Jurkat, Clone E6-1 (cell line): ENCODE results near the gene TUBB8.
A peak's percentile ranks its signal among the peaks of the same experiment; 100 is the strongest.
"Not testable (repeated sequence)": the region's sequence is repeated elsewhere in the genome, so short reads cannot be mapped to it uniquely, and the experiment has no call there.

Source experiments
- DNase-seq: peaks from one replicate; pipeline ENCODE4 v3.0.0-alpha.2; 2011; ENCODE audit warnings: low read depth, low spot score
- H3K4me3 ChIP-seq: 2 replicates; pipeline ENCODE4 v1.5.1; 2011; ENCODE audit warnings: mild to moderate bottlenecking, low read length, control low read depth, moderate library complexity

TUBB8 gene

GRCh38 chr10:73543-74265, 24.6 kb upstream of the TUBB8 start:
- H3K4me3 ChIP-seq = peak overlapping the region; percentile 22; the same call in 1 of the 2 replicates
- not testable (repeated sequence) for DNase-seq

GRCh38 chr10:68156-68555, 19.1 kb upstream of the TUBB8 start:
- DNase-seq, H3K4me3 ChIP-seq: not testable (repeated sequence)

- not testable (repeated sequence) for H3K4me3 ChIP-seq, DNase-seq
Observed at GRCh38 chr10:49926-50325, 830 bp upstream of the TUBB8 start.

DNA sequence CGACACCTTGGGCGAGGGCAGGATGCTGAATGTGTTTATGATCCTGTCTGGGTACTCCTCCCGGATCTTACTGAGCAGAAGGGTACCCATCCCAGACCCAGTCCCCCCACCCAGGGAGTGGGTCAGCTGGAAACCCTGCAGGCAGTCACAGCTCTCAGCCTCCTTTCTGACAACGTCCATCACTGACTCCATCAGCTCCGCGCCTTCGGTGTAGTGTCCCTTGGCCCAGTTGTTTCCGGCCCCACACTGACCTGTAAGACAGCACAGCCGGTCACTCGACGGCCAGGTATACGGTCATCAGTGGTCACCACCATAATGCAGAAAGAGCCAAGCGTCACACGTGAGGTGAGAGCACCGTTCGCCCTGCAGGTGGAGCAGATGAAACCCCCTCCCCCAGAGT, 1.2 kb downstream of the TUBB8 start:
- H3K4me3 ChIP-seq, DNase-seq: not testable (repeated sequence)

DNA sequence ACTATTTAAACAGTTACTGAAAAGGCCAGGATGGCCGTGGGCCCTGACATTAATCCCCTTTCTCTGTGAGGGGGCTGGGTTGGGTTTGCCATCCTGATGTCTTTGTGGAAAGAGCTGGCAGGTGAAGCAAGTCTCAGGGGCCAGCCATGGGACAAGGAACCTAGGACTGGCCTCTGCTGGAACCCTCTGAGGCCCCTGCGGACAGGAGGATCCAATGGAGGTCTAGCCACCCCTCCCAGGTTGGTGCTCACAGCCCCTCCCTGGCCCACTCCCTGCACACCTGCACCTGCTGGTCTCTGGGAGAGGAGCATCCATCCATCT, 35.8 kb downstream of the TUBB8 start:
- not testable (repeated sequence) for H3K4me3 ChIP-seq, DNase-seq

DNA sequence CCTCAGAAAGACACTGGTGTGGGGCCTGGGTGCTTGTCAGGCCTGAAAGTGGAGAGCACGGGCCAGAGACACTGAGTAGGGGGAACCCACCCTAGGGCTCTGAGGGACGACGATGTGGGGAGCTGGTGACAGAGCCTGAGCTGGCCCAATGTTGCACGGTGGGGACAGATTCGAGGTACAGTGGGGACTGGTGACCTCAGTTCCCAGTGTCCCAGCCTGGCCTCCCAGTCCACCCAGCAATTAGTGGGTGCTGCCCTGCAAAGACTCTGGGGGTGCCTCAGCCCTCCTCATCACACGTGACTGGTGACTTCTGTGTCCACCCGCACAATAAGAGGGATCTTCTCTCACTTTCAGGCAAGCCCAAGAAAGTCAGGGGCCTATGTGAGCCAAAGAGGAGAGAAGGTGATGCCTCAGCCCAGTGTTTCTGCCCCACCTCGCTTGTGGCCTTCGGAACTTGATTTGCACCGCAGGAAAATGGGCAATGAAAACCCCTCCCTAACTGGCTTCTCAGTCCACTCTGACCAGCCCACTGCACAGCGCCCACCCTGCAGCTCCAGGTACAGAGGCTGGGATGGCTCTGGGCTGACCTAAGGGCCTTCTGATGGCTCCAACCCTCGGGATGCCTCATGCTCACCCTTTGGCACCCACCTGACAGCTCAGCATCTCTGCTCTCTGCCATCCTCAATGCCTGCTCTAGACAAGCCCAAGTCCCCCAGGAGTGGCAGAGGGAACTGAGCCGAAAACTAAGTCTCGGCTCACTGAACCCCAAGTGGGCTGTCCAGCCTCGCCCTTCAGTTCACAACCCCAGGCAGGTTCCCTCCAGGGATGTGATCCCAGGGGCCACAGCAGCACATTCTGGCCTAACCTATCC, 36.4 kb downstream of the TUBB8 start:
- H3K4me3 ChIP-seq, DNase-seq: not testable (repeated sequence)

- DNase-seq, H3K4me3 ChIP-seq: not testable (repeated sequence)
Observed at GRCh38 chr10:11260-11659, 37.8 kb downstream of the TUBB8 start.

- not testable (repeated sequence) for H3K4me3 ChIP-seq, DNase-seq
Observed at GRCh38 chr10:10261-10971, 38.7 kb downstream of the TUBB8 start.
